H1 (cell line): Measurements from ENCODE around the gene ACE. TPM values are rescaled to one million over a fixed set of nuclear protein-coding genes. Genes with fewer than 3 reads are reported as not detected.

Experiments used
- TEAD4 ChIP-seq: IDR thresholded peaks from 2 replicates; pipeline ENCODE4 v1.6.1; 2012; ENCODE audit warnings: low read depth, low read length, inconsistent platforms, mixed read lengths
- polyA plus RNA-seq, 7 experiments: library from polyadenylated mRNA; depleted of rRNA in 3 of 7; stranded (reverse) in 5 of 7; unstranded in 2 of 7; fragments of >200 nt in 5 of 7; fragments of 200-250 nt in 2 of 7; gene quantifications; 1 replicate in 5 of 7; 2 replicates in 1 of 7; 4 replicates in 1 of 7; pipeline versions ENCODE4 v1.2.1 to v1.2.3, GENCODE V29; 2011 to 2013; ENCODE audit warnings: missing spikeins in 2 of 7, mixed read lengths in 2 of 7
- total RNA-seq: library from RNA; stranded (reverse); fragmentation: NEBNext Ultra II Directional; extraction: Animal tissue kit (Norgen Biotek cat#: 25700); gene quantifications from 2 replicates; pipeline ENCODE4 v1.2.1, GENCODE V29; 2021
- TF ChIP-seq, protein P1 (sequence below): IDR thresholded peaks from 2 replicates; pipeline ENCODE4 v1.6.1; 2012; ENCODE audit warnings: inconsistent platforms

The ACE gene
- total and polyA plus RNA-seq, 2 of the 8 experiments (the other 6 are each of a cell fraction or from before 2014, with no cell fraction given): 2.5 to 5.5 TPM

GRCh38 chr17:63442549-63443035 is 34.3 kb upstream of the ACE start (continued):
- no peak for TF ChIP-seq TEAD4
- TF ChIP-seq, protein P1, sequence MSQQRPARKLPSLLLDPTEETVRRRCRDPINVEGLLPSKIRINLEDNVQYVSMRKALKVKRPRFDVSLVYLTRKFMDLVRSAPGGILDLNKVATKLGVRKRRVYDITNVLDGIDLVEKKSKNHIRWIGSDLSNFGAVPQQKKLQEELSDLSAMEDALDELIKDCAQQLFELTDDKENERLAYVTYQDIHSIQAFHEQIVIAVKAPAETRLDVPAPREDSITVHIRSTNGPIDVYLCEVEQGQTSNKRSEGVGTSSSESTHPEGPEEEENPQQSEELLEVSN: no peak
